Testis (tissue), 3 donors: ENCODE data around the gene C5AR2. TPM values are rescaled to one million over a fixed set of nuclear protein-coding genes. Genes with fewer than 3 reads are reported as not detected.
A peak's percentile ranks its signal among the peaks of the same experiment; 100 is the strongest.
"Not testable (repeated sequence)": the region's sequence is repeated elsewhere in the genome, so short reads cannot be mapped to it uniquely, and the experiment has no call there.

Source experiments
- DNase-seq: peaks from one replicate; pipeline ENCODE4 v3.0.0-alpha.2; 2019
- H3K27ac ChIP-seq, 2 donors: fragments of 200-600 bp; sonication (generic); one replicate each; pipeline ENCODE4 v1.5.1; 2019
- H3K27me3 ChIP-seq: fragments of 200-600 bp; sonication (generic); one replicate; pipeline ENCODE4 v1.5.1; 2019
- H3K36me3 ChIP-seq: fragments of 200-600 bp; sonication (generic); one replicate; pipeline ENCODE4 v1.5.1; 2017; ENCODE audit warnings: low read depth; ENCODE audit errors: missing control alignments
- H3K4me1 ChIP-seq: fragments of 200-600 bp; sonication (generic); one replicate; pipeline ENCODE4 v1.5.1; 2019
- H3K4me3 ChIP-seq, 2 donors: fragments of 200-600 bp; sonication (generic); one replicate each; pipeline ENCODE4 v1.5.1; 2017 to 2019
- H3K9me3 ChIP-seq: fragments of 200-600 bp; sonication (generic); one replicate; pipeline ENCODE4 v1.5.1; 2017
- POLR2A ChIP-seq: fragments of 450-650 bp; IDR thresholded peaks from one replicate; pipeline ENCODE4 v1.6.1; 2017; ENCODE audit warnings: antibody characterized with exemption, mild to moderate bottlenecking, moderate library complexity
- WGBS, 2 donors: methylation state at CpG; one replicate each; pipeline ENCODE4 v1.1.5; 2018; 5-methylcytosine and 5-hydroxymethylcytosine counted together
- intact Hi-C: fragments of 100-400 bp; cut with DNase I; formaldehyde crosslinking; loops from one replicate; pipeline ENCODE4 v1.15.1; 2023; ENCODE audit warnings: low total_unique reads
- polyA plus RNA-seq: library from polyadenylated mRNA; stranded (reverse); fragments of 350-450 nt; fragmentation: Illumina TruSeq; extraction: RNeasy Lipid Tissue Mini Kit (QIAGEN cat#74804); gene quantifications from one replicate; pipeline ENCODE4 v1.2.3, GENCODE V29; 2014; ENCODE audit warnings: low read depth, low replicate concordance; ENCODE audit not compliant: insufficient read depth
- total RNA-seq, 2 donors: library from RNA; depleted of rRNA; stranded (reverse); fragments of >200 nt; gene quantifications; one replicate each; pipeline ENCODE4 v1.2.3, GENCODE V29; 2016
- TF ChIP-seq, protein P1 (sequence below), 3 experiments: fragments of 450-650 bp in 2 of 3; fragments of 200-600 bp in 1 of 3; sonication (generic) in 1 of 3; IDR thresholded peaks; one replicate each; pipeline ENCODE4 v1.5.1; 2016 to 2019; ENCODE audit warnings: antibody characterized with exemption in 3 of 3, mild to moderate bottlenecking in 2 of 3, moderate library complexity in 1 of 3

Gene C5AR2
- total and polyA plus RNA-seq, 3 donors from 2014 or later = 2.7 to 3.9 (median 2.8) TPM

DNA sequence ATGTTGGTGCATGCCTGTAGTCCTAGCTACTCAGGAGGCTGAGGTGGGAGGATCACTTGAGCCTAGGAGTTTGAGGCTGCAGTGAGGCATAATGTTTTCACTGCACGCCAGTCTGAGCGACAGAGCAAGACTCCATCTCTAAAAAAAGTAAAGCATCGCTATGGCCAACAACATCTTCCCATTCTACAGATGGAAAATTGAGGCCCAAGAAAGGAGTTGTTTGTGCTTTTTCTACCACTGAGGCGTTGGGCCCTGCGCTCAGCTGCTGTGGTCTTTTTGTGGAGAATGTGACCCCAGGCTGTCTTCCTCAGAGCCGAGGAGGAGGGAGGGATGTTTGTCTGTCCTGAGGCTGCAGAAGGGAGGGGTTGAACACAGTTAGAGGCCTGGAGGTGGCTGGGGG, 485 bp upstream of the C5AR2 start:
- intact Hi-C loops = no loop called here
- no peak for DNase-seq
- TF ChIP-seq, protein P1, sequence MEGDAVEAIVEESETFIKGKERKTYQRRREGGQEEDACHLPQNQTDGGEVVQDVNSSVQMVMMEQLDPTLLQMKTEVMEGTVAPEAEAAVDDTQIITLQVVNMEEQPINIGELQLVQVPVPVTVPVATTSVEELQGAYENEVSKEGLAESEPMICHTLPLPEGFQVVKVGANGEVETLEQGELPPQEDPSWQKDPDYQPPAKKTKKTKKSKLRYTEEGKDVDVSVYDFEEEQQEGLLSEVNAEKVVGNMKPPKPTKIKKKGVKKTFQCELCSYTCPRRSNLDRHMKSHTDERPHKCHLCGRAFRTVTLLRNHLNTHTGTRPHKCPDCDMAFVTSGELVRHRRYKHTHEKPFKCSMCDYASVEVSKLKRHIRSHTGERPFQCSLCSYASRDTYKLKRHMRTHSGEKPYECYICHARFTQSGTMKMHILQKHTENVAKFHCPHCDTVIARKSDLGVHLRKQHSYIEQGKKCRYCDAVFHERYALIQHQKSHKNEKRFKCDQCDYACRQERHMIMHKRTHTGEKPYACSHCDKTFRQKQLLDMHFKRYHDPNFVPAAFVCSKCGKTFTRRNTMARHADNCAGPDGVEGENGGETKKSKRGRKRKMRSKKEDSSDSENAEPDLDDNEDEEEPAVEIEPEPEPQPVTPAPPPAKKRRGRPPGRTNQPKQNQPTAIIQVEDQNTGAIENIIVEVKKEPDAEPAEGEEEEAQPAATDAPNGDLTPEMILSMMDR (IDR thresholded peaks at IDR 0.05) = no peak
- TF ChIP-seq POLR2A = no peak
- no peaks in the 10 kb centered on the region for H3K4me1 ChIP-seq
- H3K27ac ChIP-seq = peak overlapping the region in 1 of 2 donors; percentile 31
- WGBS, 2 donors = 95% methylated on average over 6 of the region's 6 CpGs
- H3K27me3 ChIP-seq = no peaks in the 10 kb centered on the region
- H3K4me3 ChIP-seq = no peak overlapping the region
- H3K9me3 ChIP-seq = no peaks in the 10 kb centered on the region
- no peaks in the 10 kb centered on the region for H3K36me3 ChIP-seq

DNA sequence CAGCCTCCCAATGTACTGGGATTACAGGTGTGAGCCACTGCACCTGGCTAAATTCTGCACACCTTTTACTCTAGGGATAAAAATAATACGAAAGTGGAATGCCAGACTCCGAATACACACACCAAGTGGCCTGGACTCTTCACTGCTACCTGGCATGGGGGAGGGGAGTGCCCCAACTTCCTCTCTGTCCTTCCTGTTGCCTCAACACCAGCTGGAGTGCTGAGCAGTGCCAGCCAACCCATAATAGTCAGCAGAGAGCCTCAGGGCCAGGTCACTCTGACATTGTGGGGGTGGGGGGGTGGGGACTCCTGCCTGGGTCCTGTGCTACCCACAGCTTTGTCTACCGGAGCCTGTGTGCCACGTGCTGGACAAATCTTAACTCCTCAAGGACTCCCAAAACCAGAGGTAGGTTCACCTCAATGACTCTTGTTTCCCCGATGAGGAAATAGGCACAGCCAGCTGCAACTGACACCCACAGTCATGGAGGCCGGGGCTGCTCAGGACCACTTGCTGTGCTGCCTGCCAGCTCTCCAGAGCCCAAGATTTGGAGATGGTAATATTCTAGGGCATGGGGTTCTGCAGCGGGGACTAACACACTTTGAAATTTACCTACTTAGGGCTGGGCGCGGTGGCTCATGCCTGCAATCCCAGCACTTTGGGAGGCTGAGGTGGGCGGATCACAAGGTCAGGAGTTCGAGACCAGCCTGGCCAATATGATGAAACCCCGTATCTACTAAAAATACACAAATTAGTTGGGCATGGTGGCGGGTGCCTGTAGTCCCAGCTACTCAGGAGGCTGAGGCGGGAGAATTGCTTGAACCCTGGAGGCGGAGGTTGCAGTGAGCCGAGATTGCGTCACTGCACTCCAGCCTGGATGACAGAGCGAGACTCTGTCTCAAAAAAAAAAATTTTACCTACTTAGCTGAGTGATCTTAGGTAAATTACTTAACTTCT, 5.1 kb downstream of the C5AR2 start:
- H3K4me3 ChIP-seq, H3K9me3 ChIP-seq, H3K27ac ChIP-seq, intact Hi-C loops, H3K36me3 ChIP-seq, H3K27me3 ChIP-seq, H3K4me1 ChIP-seq: not testable (repeated sequence)
- 72 to 78% methylated on average over 13 to 18 of the region's 18 CpGs for WGBS, 2 donors
- peak; percentile 55 for DNase-seq

DNA sequence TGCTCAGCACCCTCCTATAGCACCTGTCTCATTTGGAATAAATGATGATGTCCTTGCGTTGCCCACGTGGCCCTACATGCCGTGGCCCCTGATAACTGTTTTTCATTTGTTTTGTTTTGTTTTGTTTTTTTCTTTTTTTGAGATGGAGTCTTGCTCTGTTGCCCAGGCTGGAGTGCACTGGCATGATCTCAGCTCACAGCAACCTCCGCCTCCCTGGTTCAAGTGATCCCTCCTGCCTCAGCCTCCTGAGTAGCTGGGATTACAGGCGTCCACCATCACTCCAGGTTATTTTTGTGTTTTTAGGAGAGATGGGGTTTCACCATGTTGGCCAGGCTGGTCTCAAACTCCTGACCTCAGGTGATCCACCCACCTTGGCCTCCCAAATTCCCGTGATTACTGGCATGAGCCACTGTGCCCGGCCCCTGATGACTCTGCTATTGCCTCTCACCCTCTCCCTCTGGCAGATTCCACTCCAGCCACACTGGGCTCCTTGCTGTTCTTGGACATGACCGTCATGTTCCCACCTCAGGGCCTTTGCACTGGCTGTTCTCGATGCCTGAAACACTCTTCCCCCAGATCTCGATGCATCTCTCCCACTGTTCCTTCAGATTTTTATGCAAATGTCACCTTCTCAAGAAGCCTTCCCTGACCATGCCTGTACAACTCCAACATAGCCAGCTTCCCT, 7.4 kb downstream of the C5AR2 start:
- intact Hi-C loops = no loop called here
- Histone ChIP-seq H3K27me3 (no peaks in the 10 kb centered on the region), H3K27ac (no peak overlapping the region), H3K9me3 (no peaks in the 10 kb centered on the region), H3K4me3 (no peak overlapping the region), H3K4me1 (no peaks in the 10 kb centered on the region), H3K36me3 (no peaks in the 10 kb centered on the region)
- no peak for TF ChIP-seq POLR2A
- TF ChIP-seq, protein P1 (IDR thresholded peaks at IDR 0.05) = no peak
- no peak for DNase-seq
- 80 to 87% methylated on average over 10 of the region's 10 CpGs for WGBS, 2 donors

DNA sequence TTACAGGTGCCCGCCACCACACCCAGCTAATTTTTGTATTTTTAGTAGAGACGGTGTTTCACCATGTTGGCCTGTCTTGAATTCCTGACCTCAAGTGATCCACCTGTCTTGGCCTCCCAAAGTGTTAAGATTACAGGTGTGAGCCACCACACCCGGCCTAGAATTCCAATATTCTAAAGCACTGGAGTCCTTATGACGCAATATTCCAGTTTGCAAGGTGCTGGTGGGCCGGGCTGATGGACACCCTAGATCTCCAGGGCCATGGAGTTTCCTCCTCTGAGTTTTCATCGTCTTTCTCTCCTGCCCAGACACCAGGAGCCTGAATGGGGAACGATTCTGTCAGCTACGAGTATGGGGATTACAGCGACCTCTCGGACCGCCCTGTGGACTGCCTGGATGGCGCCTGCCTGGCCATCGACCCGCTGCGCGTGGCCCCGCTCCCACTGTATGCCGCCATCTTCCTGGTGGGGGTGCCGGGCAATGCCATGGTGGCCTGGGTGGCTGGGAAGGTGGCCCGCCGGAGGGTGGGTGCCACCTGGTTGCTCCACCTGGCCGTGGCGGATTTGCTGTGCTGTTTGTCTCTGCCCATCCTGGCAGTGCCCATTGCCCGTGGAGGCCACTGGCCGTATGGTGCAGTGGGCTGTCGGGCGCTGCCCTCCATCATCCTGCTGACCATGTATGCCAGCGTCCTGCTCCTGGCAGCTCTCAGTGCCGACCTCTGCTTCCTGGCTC, 8.7 kb downstream of the C5AR2 start:
- intact Hi-C loops = no loop called here
- Histone ChIP-seq H3K36me3 (no peaks in the 10 kb centered on the region), H3K27me3 (no peaks in the 10 kb centered on the region), H3K27ac (no peak overlapping the region), H3K4me3 (no peak overlapping the region), H3K9me3 (no peaks in the 10 kb centered on the region), H3K4me1 (no peaks in the 10 kb centered on the region)
- DNase-seq = no peak
- WGBS, 2 donors = 95 to 96% methylated on average over 22 to 27 of the region's 29 CpGs
- no peak for TF ChIP-seq POLR2A
- TF ChIP-seq, protein P1 (IDR thresholded peaks at IDR 0.05) = no peak

DNA sequence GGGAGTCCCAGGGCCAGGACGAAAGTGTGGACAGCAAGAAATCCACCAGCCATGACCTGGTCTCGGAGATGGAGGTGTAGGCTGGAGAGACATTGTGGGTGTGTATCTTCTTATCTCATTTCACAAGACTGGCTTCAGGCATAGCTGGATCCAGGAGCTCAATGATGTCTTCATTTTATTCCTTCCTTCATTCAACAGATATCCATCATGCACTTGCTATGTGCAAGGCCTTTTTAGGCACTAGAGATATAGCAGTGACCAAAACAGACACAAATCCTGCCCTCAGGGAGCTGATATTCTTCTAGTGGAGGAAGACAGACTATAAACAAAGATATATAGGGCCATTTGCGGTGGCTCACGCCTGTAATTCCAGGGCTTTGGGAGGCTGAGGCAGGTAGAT, 9.8 kb downstream of the C5AR2 start:
- no peak overlapping the region for H3K27ac ChIP-seq
- DNase-seq = no peak
- intact Hi-C loops = no loop called here

More for the DNA sequence above, 9.8 kb downstream of the C5AR2 start:
- TF ChIP-seq POLR2A = no peak
- TF ChIP-seq, protein P1 (IDR thresholded peaks at IDR 0.05) = no peak
- WGBS, 2 donors = 90 to 96% methylated on average over 3 to 4 of the region's 4 CpGs
- Histone ChIP-seq H3K9me3 (no peaks in the 10 kb centered on the region), H3K27me3 (no peaks in the 10 kb centered on the region), H3K4me3 (no peak overlapping the region), H3K36me3 (no peaks in the 10 kb centered on the region), H3K4me1 (no peaks in the 10 kb centered on the region)
